Measurements from ENCODE around the gene SLC1A2.

The SLC1A2 gene

DNA sequence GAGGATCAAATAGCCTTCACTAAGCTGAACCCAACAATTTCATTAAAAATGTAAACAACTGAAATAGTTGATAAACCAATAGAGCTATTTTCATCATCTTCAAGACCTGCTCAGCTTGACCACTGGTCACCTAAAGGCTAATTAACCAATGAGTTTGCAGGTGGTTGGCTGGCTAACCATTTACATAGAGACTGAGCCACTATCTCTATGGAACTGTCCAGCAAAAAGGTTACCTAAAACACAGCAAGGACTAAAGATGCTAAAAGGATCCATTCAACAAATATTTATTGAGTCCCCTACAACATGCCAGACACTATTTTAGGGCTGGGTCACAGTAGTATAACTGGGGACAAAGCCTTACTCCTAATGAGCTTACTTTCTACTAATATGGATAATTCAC, 156.6 kb downstream of the SLC1A2 start:
- DNase-seq, result no peak

DNA sequence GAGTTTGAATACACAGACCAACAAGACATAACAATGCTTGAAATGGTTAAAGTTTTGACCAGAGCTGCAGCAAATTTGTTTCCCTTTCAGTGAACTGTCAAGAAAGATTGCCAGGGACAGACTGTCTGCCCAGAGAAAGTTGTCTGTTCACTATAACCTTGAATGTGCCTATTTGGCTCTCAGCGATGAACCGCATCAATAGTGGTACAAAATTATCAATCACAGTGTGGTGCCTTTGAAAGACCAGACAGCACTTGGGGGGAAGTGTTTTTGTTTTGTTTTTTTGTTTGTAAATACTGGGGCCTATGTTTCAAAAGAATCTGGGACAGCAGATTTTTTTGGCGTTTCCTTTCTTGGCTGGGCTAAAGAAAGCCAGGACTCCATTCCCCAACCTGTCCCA, 157.3 kb downstream of the SLC1A2 start:
- no peak for DNase-seq

GRCh38 chr11:35261197-35261596, 158.2 kb downstream of the SLC1A2 start:
- no peak for DNase-seq

DNA sequence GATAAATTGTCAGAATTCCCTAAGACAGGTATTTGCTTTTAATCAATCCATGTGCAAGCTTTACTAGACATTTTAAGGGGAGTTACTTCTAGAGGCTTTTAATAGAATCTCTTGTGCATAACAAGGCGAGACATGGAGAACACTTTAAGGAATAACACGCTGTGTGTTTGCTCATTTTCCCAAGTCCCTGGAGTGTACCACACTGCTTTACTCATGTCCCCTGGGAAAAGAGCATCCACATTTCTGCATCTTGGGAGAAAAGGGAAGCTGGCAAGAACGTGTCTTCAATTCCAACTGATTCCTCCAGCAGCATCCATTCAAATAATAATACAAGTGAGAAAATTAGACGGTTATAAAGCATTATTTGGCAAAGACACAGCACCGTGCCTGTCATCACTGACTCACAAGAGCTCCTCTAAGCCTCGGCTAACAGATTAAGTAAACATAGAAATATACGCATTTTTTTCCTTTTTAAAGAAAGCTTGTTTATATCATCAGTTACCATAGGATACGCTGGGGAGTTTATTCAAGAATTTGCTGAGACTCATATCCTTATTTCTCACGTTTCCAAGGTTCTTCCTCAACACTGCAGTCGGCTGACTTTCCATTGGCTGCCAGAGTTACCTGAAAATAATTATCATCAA, 158.9 kb downstream of the SLC1A2 start:
- no peak for DNase-seq

DNA sequence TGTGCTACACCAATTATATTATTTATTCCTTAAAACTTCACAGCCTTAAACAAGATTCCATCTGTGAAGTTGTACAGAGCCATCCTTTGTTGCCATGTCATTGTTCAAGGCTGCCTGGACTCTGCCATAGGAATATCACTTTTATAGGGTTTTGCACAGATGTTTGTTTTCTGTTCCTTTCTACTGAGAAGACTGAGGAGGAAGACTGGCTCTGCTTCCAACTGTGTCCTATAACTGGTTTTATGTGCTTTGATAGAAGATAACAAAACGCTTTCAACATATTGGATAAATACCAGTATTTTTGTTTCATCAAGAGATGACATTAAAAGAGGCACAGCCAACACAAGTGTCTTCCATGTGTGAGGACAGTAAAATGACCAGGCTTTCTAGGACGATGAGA, 159.8 kb downstream of the SLC1A2 start:
- DNase-seq, result no peak

GRCh38 chr11:35257281-35257680, 162.1 kb downstream of the SLC1A2 start:
- DNase-seq, result no peak

- no peak for DNase-seq
Measured at GRCh38 chr11:35256296-35256695, 163.1 kb downstream of the SLC1A2 start.

GRCh38 chr11:35255514-35255913, 163.8 kb downstream of the SLC1A2 start:
- no peak for DNase-seq

- no peak for DNase-seq
Measured at GRCh38 chr11:35253237-35253636, 166.1 kb downstream of the SLC1A2 start.

DNA sequence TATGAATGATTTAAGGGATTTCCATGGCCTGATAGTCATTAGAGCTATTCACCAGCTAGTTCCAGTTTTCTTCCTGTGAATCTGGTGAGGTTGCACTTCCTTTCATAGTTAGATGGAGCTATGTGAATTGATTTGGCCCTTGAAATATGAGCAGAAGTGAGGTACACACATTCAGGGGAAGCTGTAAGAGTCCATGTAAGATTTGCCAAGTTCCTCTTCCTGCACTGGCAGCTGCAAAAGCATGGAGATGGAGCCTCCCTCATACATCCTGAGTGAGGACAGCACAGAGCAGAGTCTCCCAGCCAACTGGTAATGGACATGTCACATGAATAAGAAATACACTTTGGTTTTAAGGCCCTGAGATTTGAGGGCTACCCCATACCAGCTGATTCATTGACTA, 168.7 kb downstream of the SLC1A2 start:
- DNase-seq, result no peak

GRCh38 chr11:35250192-35250591, 169.2 kb downstream of the SLC1A2 start:
- DNase-seq, result no peak

DNA sequence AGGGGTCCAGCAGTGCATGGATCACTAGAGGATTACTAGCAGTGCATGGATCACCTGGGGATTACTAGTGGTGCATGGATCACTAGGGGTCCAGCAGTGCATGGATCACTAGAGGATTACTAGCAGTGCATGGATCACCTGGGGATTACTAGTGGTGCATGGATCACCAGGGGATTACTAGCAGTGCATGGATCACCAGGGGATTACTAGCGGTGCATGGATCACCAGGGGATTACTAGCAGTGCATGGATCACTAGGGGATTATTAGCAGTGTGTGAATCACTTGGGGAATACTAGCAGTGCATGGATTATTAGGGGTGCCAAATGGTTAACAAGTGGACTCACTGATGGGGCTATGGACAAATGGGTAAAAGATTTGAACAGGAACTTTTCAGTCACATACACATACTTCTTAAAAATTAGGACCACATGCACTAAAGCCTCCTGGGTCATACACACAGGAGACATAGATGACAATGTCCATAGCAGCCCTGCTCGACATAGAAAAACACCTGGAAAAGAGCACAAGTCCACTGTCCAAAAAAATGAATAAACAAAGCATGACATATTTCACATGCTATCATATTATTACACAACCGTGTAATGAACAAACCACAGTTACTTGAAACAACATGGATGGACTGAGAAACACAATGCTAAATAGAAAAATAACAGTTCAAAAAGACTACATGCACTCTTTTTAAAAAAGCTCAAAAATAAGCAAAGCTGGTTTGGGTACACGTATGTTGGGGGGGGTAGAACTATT, 170.6 kb downstream of the SLC1A2 start:
- no peak for DNase-seq

DNA sequence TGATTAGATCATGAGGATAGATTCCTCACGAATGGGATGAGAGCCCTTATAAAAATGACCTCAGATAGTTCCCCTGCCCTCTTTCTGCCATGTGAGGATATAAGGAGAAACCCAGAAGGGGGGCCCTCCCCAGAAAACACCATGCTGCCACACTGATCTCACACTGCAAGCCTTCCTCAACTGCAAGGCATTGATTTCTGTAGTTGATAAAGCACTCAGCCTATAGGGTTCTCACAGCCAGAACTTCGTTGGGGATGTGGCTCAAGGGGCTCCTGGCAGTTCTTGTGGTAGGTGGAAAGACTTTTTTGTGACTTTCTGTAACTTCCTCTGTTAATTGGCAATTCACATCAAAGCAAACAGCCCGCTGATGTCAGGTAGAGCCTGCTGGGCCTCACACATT, 171.5 kb downstream of the SLC1A2 start:
- no peak for DNase-seq

- DNase-seq, result no peak
Measured at GRCh38 chr11:35247428-35247827, 171.9 kb downstream of the SLC1A2 start.

DNA sequence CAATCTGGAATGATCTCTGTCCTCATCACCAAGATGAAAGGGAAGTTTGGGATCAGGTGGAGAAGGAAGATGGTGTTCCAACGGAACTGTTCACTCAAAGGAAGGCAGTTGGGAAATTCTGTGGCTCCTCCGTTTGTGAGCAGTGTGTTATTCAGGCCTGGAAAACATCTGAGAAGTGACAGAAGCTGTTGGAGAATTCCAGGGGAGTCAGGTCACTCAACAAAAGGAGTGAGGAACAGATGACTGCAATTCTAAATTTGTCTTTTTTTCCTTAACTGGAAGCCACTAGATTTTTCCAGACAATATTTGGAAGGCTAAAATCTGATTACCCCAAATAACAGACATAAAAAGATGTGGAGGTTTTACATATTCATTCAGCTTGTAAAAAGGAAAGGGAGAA, 172.6 kb downstream of the SLC1A2 start:
- DNase-seq, result no peak

DNA sequence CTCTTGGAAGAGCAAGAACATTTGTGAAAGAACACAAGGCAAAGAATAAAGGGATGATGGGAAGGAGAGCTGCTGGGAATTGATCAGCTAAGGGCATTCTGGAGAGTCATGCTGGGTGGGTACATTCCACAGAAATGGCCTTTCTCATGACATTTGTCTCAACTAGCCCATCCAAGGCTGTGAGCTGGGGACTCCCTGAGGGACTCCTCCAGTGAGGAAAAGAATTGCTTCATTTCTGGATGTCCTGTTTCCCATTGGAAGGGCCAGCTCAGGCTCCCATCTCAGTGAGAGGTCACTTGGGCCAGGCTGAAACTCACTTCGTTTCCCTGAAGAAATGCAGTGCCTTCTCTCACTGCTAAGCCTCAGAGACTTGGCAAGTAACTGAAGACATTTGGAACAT, 173.6 kb downstream of the SLC1A2 start:
- DNase-seq, result no peak

- no peak for DNase-seq
Measured at GRCh38 chr11:35245056-35245455, 174.3 kb downstream of the SLC1A2 start.

DNA sequence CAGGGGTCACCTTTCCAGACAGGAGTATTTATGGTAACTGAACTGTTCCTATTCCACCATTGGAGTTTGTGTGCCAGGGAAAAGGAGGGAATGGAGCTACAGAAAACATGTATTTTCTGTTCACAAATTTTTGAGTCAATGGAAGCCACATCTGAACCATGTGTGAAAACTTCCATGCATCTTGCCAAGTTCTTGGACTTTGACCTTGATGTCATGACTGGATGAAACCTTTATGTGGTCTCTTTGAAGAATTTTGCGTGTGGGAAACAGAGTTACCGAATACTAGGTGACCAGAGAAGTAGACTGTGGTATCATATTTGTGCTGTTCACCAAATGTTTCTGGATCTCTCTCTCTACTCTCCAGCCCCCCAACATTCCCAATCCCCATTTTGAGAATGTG, 175.6 kb downstream of the SLC1A2 start:
- DNase-seq, result no peak

DNA sequence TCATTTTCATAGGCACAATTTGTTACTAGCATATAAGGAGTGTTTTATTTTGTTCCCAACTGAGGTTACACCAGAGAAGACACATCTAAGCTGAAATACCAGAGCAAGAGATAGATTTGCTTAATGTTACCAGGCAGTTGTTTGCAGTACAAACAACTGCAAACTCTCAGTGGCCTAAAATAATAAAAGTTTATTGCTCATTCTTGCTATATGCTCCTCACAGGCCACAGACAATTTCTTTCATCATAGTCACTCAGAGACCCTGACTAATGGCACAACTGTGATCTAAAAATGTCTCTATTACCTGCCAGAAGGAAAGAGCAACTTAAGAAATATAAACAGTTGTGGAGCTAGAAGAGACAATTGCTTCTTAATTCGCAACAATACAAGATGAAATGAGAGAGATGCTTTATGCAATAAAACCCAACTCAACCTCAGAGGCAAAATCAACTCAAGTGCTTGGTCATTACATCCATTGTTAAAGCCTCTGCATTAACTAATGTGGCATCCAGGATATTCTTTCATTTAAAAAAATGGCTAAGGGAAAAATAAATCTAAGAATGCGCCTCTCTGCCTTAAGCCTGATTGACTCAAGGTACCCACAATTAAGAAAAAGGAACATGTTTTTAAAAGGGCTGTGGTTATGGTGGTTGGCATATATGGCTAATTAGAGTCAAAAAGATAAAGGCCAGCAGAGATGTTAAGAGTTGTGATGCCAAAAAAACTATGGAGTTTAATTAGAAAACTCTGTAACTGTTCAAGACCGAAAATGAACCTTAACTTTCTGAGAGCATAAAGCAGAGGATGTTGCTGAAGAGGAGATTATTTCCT, 176.7 kb downstream of the SLC1A2 start:
- no peak for DNase-seq

- no peak for DNase-seq
Measured at GRCh38 chr11:35241531-35241930, 177.8 kb downstream of the SLC1A2 start.

DNA sequence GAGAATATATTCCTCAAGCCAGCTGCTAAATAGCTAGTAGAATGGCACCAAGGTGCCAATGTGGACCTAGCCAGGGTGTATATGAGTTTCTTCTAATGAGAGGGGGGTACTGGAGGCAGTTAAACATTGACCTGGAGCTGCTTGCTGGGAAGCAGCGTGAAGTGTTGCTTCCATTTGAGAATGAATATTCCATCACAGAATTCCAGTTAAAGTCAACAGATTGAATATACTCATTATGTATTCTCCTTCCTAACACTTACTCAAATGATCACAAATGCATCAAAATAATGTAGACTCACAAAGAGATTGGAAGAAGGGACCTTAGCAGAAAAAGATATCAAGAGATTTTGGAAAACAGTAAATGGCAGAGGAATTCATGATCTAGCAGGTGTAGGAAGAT, 178.3 kb downstream of the SLC1A2 start:
- DNase-seq, result no peak

GRCh38 chr11:35239471-35240075, 179.8 kb downstream of the SLC1A2 start:
- no peak for DNase-seq

DNA sequence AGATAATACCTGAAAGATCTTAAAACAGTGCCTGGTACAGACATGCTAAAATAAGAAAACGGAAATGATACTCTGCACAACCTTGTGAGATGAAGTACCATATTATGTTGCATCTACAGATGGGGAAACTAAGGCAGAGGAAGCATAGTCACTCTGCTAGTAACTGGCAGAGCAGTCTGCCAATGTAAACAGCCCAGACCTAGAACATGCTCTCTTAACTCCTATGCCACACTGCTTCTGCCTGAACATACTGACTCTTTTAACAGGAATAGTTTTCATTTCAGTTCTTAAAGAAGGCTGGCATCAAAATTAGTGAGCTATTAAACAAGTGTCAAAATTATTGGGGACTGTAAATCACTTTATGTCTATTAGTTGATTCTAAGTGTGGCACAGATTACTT, 180.5 kb downstream of the SLC1A2 start:
- no peak for DNase-seq
